ENCODE data around the gene ZNF277.
"Not testable (repeated sequence)": the region's sequence is repeated elsewhere in the genome, so short reads cannot be mapped to it uniquely, and the experiment has no call there.

ZNF277 gene

GRCh38 chr7:112298543-112299100, 92.1 kb downstream of the ZNF277 start:
- DNase-seq: no peak

GRCh38 chr7:112300072-112300471, 93.6 kb downstream of the ZNF277 start:
- DNase-seq: no peak

- no peak for DNase-seq
These were observed 94.4 kb downstream of the ZNF277 start for GRCh38 chr7:112300831-112301407.

- no peak for DNase-seq
These were observed 96.1 kb downstream of the ZNF277 start for GRCh38 chr7:112302566-112302965.

GRCh38 chr7:112306903-112307302, 100.4 kb downstream of the ZNF277 start:
- DNase-seq: no peak

GRCh38 chr7:112307506-112307905, 101.0 kb downstream of the ZNF277 start:
- no peak for DNase-seq

GRCh38 chr7:112308974-112309373, 102.5 kb downstream of the ZNF277 start:
- DNase-seq: no peak

GRCh38 chr7:112316803-112317202, 110.3 kb downstream of the ZNF277 start:
- not testable (repeated sequence) for DNase-seq

GRCh38 chr7:112322070-112322469, 115.6 kb downstream of the ZNF277 start:
- DNase-seq: no peak

GRCh38 chr7:112327566-112327965, 121.1 kb downstream of the ZNF277 start:
- DNase-seq: no peak

GRCh38 chr7:112331492-112331891, 125.0 kb downstream of the ZNF277 start:
- DNase-seq: no peak

- DNase-seq: no peak
These were observed 127.9 kb downstream of the ZNF277 start for GRCh38 chr7:112334366-112334765.

GRCh38 chr7:112336261-112336660, 129.8 kb downstream of the ZNF277 start:
- DNase-seq: no peak

- DNase-seq: no peak
These were observed 130.6 kb downstream of the ZNF277 start for GRCh38 chr7:112336936-112337576.

GRCh38 chr7:112337892-112338291, 131.4 kb downstream of the ZNF277 start:
- no peak for DNase-seq

GRCh38 chr7:112338786-112339185, 132.3 kb downstream of the ZNF277 start:
- no peak for DNase-seq

GRCh38 chr7:112341464-112341863, 135.0 kb downstream of the ZNF277 start:
- no peak for DNase-seq

GRCh38 chr7:112346381-112347060, 140.0 kb downstream of the ZNF277 start:
- DNase-seq: no peak

- no peak for DNase-seq
These were observed 140.6 kb downstream of the ZNF277 start for GRCh38 chr7:112347088-112347487.

- DNase-seq: no peak
These were observed 144.1 kb downstream of the ZNF277 start for GRCh38 chr7:112350585-112350984.

GRCh38 chr7:112356596-112356995, 150.1 kb downstream of the ZNF277 start:
- DNase-seq: no peak

GRCh38 chr7:112357136-112357535, 150.6 kb downstream of the ZNF277 start:
- no peak for DNase-seq

GRCh38 chr7:112358513-112358912, 152.0 kb downstream of the ZNF277 start:
- DNase-seq: no peak

- no peak for DNase-seq
These were observed 152.6 kb downstream of the ZNF277 start for GRCh38 chr7:112359086-112359485.

All from kidney glomerular epithelial cell (primary cell).